Ovary (tissue), 3 donors: ENCODE measurements around the gene EPHB1.

Source experiments
- CTCF ChIP-seq, 3 donors: fragments of 450-650 bp in 2 of 3; fragments of 200-600 bp in 1 of 3; IDR thresholded peaks; one replicate each; pipeline versions ENCODE4 v1.5.1 to v1.8.0; 2016 to 2022; ENCODE audit warnings: antibody characterized with exemption in 3 of 3, mild to moderate bottlenecking in 1 of 3
- EP300 ChIP-seq: sonication (generic); formaldehyde crosslinking; IDR thresholded peaks from one replicate; pipeline ENCODE4 v1.6.1; 2017; ENCODE audit warnings: antibody characterized with exemption
- POLR2A ChIP-seq: fragments of 450-650 bp; IDR thresholded peaks from one replicate; pipeline ENCODE4 v1.6.1; 2017; ENCODE audit warnings: antibody characterized with exemption, mild to moderate bottlenecking, moderate library complexity
- donor health status: DM: no; HTN: no; CAD: no.

GRCh38 chr3:135181408-135181807, 386.3 kb downstream of the EPHB1 start:
- TF ChIP-seq POLR2A (no peak), CTCF (IDR thresholded peaks at IDR 0.05) (no peak), EP300 (no peak)
